HEK293 (cell line): Measurements from ENCODE around the gene PITPNB.

Experiments used
- KLF10 ChIP-seq: fragments of 450-650 bp; IDR thresholded peaks from 2 replicates; pipeline ENCODE4 v1.5.1; 2018; ENCODE audit warnings: missing biosample characterization, mild to moderate bottlenecking, missing genetic modification characterization
- OVOL3 ChIP-seq: fragments of 450-650 bp; formaldehyde crosslinking; IDR thresholded peaks from 2 replicates; pipeline ENCODE4 v1.5.1; 2016; ENCODE audit warnings: missing biosample characterization, missing genetic modification characterization
- SALL2 ChIP-seq: fragments of 450-650 bp; formaldehyde crosslinking; IDR thresholded peaks from 2 replicates; pipeline ENCODE4 v1.5.0; 2017; ENCODE audit warnings: missing biosample characterization, mild to moderate bottlenecking, missing genetic modification characterization, borderline replicate concordance
- SCRT2 ChIP-seq: fragments of 450-650 bp; formaldehyde crosslinking; IDR thresholded peaks from 2 replicates; pipeline ENCODE4 v1.5.1; 2016; ENCODE audit warnings: missing biosample characterization, missing genetic modification characterization
- SP7 ChIP-seq: fragments of 450-650 bp; formaldehyde crosslinking; IDR thresholded peaks from 2 replicates; pipeline ENCODE4 v1.5.1; 2016; ENCODE audit warnings: missing biosample characterization, missing genetic modification characterization
- ZBTB17 ChIP-seq: fragments of 450-650 bp; formaldehyde crosslinking; IDR thresholded peaks from 2 replicates; pipeline ENCODE4 v1.5.1; 2016; ENCODE audit warnings: missing biosample characterization, missing genetic modification characterization
- ZFP37 ChIP-seq: fragments of 450-650 bp; formaldehyde crosslinking; IDR thresholded peaks from 2 replicates; pipeline ENCODE4 v1.5.1; 2016; ENCODE audit warnings: missing biosample characterization, missing genetic modification characterization
- ZNF132 ChIP-seq: fragments of 450-650 bp; formaldehyde crosslinking; IDR thresholded peaks from 2 replicates; pipeline ENCODE4 v1.5.1; 2017; ENCODE audit warnings: missing biosample characterization, missing genetic modification characterization, borderline replicate concordance
- ZNF169 ChIP-seq: fragments of 450-650 bp; formaldehyde crosslinking; IDR thresholded peaks from 2 replicates; pipeline ENCODE4 v1.5.1; 2016; ENCODE audit warnings: missing biosample characterization, missing genetic modification characterization
- ZNF416 ChIP-seq: fragments of 450-650 bp; formaldehyde crosslinking; IDR thresholded peaks from 2 replicates; pipeline ENCODE4 v1.5.1; 2016; ENCODE audit warnings: missing biosample characterization, missing genetic modification characterization
- ZNF501 ChIP-seq: fragments of 450-650 bp; formaldehyde crosslinking; IDR thresholded peaks from 2 replicates; pipeline ENCODE4 v1.5.1; 2016; ENCODE audit warnings: missing biosample characterization, missing genetic modification characterization
- ZNF677 ChIP-seq: fragments of 450-650 bp; IDR thresholded peaks from 2 replicates; pipeline ENCODE4 v1.5.0; 2018; ENCODE audit warnings: missing biosample characterization, mild to moderate bottlenecking, missing genetic modification characterization, moderate library complexity
- TF ChIP-seq, protein P1 (sequence below): fragments of 450-650 bp; formaldehyde crosslinking; IDR thresholded peaks from 2 replicates; pipeline ENCODE4 v1.5.1; 2017; ENCODE audit warnings: missing biosample characterization, mild to moderate bottlenecking, missing genetic modification characterization, moderate library complexity
- TF ChIP-seq, protein P2 (sequence below): fragments of 450-650 bp; IDR thresholded peaks from 2 replicates; pipeline ENCODE4 v1.5.1; 2018; ENCODE audit warnings: missing biosample characterization, missing genetic modification characterization
- TF ChIP-seq, protein P3 (sequence below): fragments of 450-650 bp; formaldehyde crosslinking; IDR thresholded peaks from 2 replicates; pipeline ENCODE4 v1.5.1; 2016; ENCODE audit warnings: missing biosample characterization, missing genetic modification characterization
- TF ChIP-seq, protein P4 (sequence below): fragments of 450-650 bp; formaldehyde crosslinking; IDR thresholded peaks from 2 replicates; pipeline ENCODE4 v1.5.1; 2017; ENCODE audit warnings: missing biosample characterization, missing genetic modification characterization
- TF ChIP-seq, protein P5 (sequence below): fragments of 450-650 bp; formaldehyde crosslinking; optimal IDR thresholded peaks from 2 replicates; pipeline ENCODE3; 2016; ENCODE audit warnings: missing biosample characterization, mild to moderate bottlenecking, missing genetic modification characterization
- TF ChIP-seq, protein P6 (sequence below): fragments of 450-650 bp; formaldehyde crosslinking; IDR thresholded peaks from 2 replicates; pipeline ENCODE4 v1.5.1; 2016; ENCODE audit warnings: missing biosample characterization, missing genetic modification characterization, borderline replicate concordance
- TF ChIP-seq, protein P7 (sequence below): fragments of 450-650 bp; formaldehyde crosslinking; IDR thresholded peaks from 2 replicates; pipeline ENCODE4 v1.5.1; 2016; ENCODE audit warnings: missing biosample characterization, missing genetic modification characterization

Gene PITPNB

DNA sequence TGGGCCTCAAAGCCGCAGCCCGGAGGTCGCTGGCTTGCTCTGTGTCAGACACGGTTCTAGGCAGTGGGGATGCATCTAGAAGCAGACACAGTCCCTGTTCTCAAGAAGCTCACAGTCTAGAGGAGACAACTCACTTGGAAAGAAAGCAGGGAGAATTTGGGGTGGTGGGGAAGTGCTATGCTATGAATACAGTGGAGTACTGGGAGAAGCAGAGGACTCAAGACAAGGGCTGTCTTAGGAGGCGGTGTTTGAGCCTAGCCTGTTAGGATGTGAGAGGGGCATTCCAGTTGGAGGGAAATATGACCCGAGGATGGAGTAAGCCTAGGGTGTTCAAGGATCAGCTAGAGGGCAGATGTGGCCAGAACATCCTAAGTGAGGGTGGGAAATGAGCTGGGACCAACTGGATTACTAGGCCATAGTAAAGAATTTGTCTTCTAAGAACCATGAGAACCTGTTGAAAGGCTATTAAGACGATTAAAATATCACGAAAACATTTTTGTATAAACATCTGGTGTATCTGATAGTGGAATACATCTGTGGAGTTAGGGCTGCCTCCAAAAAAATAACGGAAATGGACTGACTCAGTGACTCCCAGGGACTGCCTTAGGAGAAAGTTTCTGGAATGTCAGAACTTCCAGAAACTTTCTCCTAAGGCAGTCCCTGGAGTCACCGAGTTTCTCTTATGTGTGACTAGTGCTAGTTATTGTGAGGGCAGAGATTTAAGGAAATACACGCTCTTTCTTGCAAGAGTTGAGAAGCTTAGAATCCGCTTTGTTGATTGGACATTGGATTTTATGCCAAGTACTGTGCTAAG, 1.1 kb upstream of the PITPNB start (continued):
- TF ChIP-seq, protein P1, sequence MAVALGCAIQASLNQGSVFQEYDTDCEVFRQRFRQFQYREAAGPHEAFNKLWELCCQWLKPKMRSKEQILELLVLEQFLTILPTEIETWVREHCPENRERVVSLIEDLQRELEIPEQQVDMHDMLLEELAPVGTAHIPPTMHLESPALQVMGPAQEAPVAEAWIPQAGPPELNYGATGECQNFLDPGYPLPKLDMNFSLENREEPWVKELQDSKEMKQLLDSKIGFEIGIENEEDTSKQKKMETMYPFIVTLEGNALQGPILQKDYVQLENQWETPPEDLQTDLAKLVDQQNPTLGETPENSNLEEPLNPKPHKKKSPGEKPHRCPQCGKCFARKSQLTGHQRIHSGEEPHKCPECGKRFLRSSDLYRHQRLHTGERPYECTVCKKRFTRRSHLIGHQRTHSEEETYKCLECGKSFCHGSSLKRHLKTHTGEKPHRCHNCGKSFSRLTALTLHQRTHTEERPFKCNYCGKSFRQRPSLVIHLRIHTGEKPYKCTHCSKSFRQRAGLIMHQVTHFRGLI (tag by site-specific recombination) = no peak
- no peak for TF ChIP-seq ZFP37 (tag by site-specific recombination)
- TF ChIP-seq SP7 = no peak
- peak; percentile 53 for TF ChIP-seq ZBTB17
- TF ChIP-seq, protein P2, sequence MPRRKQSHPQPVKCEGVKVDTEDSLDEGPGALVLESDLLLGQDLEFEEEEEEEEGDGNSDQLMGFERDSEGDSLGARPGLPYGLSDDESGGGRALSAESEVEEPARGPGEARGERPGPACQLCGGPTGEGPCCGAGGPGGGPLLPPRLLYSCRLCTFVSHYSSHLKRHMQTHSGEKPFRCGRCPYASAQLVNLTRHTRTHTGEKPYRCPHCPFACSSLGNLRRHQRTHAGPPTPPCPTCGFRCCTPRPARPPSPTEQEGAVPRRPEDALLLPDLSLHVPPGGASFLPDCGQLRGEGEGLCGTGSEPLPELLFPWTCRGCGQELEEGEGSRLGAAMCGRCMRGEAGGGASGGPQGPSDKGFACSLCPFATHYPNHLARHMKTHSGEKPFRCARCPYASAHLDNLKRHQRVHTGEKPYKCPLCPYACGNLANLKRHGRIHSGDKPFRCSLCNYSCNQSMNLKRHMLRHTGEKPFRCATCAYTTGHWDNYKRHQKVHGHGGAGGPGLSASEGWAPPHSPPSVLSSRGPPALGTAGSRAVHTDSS = no peak
- TF ChIP-seq, protein P3, sequence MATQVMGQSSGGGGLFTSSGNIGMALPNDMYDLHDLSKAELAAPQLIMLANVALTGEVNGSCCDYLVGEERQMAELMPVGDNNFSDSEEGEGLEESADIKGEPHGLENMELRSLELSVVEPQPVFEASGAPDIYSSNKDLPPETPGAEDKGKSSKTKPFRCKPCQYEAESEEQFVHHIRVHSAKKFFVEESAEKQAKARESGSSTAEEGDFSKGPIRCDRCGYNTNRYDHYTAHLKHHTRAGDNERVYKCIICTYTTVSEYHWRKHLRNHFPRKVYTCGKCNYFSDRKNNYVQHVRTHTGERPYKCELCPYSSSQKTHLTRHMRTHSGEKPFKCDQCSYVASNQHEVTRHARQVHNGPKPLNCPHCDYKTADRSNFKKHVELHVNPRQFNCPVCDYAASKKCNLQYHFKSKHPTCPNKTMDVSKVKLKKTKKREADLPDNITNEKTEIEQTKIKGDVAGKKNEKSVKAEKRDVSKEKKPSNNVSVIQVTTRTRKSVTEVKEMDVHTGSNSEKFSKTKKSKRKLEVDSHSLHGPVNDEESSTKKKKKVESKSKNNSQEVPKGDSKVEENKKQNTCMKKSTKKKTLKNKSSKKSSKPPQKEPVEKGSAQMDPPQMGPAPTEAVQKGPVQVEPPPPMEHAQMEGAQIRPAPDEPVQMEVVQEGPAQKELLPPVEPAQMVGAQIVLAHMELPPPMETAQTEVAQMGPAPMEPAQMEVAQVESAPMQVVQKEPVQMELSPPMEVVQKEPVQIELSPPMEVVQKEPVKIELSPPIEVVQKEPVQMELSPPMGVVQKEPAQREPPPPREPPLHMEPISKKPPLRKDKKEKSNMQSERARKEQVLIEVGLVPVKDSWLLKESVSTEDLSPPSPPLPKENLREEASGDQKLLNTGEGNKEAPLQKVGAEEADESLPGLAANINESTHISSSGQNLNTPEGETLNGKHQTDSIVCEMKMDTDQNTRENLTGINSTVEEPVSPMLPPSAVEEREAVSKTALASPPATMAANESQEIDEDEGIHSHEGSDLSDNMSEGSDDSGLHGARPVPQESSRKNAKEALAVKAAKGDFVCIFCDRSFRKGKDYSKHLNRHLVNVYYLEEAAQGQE (tag by site-specific recombination) = no peak
- TF ChIP-seq OVOL3 (tag by site-specific recombination) = no peak
- TF ChIP-seq, protein P4, sequence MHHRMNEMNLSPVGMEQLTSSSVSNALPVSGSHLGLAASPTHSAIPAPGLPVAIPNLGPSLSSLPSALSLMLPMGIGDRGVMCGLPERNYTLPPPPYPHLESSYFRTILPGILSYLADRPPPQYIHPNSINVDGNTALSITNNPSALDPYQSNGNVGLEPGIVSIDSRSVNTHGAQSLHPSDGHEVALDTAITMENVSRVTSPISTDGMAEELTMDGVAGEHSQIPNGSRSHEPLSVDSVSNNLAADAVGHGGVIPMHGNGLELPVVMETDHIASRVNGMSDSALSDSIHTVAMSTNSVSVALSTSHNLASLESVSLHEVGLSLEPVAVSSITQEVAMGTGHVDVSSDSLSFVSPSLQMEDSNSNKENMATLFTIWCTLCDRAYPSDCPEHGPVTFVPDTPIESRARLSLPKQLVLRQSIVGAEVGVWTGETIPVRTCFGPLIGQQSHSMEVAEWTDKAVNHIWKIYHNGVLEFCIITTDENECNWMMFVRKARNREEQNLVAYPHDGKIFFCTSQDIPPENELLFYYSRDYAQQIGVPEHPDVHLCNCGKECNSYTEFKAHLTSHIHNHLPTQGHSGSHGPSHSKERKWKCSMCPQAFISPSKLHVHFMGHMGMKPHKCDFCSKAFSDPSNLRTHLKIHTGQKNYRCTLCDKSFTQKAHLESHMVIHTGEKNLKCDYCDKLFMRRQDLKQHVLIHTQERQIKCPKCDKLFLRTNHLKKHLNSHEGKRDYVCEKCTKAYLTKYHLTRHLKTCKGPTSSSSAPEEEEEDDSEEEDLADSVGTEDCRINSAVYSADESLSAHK (tag by site-specific recombination) = no peak
- 0 out of 2 replicates have a peak, but pooled peaks have one; percentile 7 for TF ChIP-seq ZNF501 (tag by site-specific recombination)
- peak; percentile 14 for TF ChIP-seq SCRT2 (tag by site-specific recombination)
- no peak for TF ChIP-seq SALL2 (tag by site-specific recombination)
- TF ChIP-seq ZNF416 (tag by site-specific recombination) = no peak
- TF ChIP-seq KLF10 = no peak
- no peak for TF ChIP-seq ZNF132
- TF ChIP-seq, protein P5, sequence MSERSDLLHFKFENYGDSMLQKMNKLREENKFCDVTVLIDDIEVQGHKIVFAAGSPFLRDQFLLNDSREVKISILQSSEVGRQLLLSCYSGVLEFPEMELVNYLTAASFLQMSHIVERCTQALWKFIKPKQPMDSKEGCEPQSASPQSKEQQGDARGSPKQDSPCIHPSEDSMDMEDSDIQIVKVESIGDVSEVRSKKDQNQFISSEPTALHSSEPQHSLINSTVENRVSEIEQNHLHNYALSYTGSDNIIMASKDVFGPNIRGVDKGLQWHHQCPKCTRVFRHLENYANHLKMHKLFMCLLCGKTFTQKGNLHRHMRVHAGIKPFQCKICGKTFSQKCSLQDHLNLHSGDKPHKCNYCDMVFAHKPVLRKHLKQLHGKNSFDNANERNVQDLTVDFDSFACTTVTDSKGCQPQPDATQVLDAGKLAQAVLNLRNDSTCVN (tag by site-specific recombination) = no peak
- no peak for TF ChIP-seq ZNF677 (tag by site-specific recombination)
- TF ChIP-seq, protein P6, sequence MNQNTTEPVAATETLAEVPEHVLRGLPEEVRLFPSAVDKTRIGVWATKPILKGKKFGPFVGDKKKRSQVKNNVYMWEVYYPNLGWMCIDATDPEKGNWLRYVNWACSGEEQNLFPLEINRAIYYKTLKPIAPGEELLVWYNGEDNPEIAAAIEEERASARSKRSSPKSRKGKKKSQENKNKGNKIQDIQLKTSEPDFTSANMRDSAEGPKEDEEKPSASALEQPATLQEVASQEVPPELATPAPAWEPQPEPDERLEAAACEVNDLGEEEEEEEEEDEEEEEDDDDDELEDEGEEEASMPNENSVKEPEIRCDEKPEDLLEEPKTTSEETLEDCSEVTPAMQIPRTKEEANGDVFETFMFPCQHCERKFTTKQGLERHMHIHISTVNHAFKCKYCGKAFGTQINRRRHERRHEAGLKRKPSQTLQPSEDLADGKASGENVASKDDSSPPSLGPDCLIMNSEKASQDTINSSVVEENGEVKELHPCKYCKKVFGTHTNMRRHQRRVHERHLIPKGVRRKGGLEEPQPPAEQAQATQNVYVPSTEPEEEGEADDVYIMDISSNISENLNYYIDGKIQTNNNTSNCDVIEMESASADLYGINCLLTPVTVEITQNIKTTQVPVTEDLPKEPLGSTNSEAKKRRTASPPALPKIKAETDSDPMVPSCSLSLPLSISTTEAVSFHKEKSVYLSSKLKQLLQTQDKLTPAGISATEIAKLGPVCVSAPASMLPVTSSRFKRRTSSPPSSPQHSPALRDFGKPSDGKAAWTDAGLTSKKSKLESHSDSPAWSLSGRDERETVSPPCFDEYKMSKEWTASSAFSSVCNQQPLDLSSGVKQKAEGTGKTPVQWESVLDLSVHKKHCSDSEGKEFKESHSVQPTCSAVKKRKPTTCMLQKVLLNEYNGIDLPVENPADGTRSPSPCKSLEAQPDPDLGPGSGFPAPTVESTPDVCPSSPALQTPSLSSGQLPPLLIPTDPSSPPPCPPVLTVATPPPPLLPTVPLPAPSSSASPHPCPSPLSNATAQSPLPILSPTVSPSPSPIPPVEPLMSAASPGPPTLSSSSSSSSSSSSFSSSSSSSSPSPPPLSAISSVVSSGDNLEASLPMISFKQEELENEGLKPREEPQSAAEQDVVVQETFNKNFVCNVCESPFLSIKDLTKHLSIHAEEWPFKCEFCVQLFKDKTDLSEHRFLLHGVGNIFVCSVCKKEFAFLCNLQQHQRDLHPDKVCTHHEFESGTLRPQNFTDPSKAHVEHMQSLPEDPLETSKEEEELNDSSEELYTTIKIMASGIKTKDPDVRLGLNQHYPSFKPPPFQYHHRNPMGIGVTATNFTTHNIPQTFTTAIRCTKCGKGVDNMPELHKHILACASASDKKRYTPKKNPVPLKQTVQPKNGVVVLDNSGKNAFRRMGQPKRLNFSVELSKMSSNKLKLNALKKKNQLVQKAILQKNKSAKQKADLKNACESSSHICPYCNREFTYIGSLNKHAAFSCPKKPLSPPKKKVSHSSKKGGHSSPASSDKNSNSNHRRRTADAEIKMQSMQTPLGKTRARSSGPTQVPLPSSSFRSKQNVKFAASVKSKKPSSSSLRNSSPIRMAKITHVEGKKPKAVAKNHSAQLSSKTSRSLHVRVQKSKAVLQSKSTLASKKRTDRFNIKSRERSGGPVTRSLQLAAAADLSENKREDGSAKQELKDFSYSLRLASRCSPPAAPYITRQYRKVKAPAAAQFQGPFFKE (tag by site-specific recombination) = no peak
- no peak for TF ChIP-seq ZNF169
- TF ChIP-seq, protein P7, sequence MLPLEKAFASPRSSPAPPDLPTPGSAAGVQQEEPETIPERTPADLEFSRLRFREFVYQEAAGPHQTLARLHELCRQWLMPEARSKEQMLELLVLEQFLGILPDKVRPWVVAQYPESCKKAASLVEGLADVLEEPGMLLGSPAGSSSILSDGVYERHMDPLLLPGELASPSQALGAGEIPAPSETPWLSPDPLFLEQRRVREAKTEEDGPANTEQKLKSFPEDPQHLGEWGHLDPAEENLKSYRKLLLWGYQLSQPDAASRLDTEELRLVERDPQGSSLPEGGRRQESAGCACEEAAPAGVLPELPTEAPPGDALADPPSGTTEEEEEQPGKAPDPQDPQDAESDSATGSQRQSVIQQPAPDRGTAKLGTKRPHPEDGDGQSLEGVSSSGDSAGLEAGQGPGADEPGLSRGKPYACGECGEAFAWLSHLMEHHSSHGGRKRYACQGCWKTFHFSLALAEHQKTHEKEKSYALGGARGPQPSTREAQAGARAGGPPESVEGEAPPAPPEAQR (tag by site-specific recombination) = no peak
